GM23338 (cell line): Measurements from ENCODE around the gene HOXA1. TPM values are rescaled to one million over a fixed set of nuclear protein-coding genes. Genes with fewer than 3 reads are reported as not detected.

Experiments
- ATAC-seq: fragments of 200-7000 bp; cut with Tn5 transposase; 3 replicates; pipeline ENCODE4 v1.9.1; 2020
- DNase-seq: peaks from one replicate; pipeline ENCODE4 v3.0.0-alpha.2; 2015; ENCODE audit warnings: low spot score
- H2AFZ ChIP-seq: fragments of 200-600 bp; sonication (generic); 2 replicates; pipeline ENCODE4 v1.8.0; 2016; ENCODE audit warnings: antibody characterized with exemption, mild to moderate bottlenecking, moderate library complexity
- H3F3A ChIP-seq: fragments of 200-600 bp; sonication (generic); replicated peaks from 2 replicates; pipeline ENCODE4 v1.8.0; 2017; ENCODE audit warnings: antibody characterized with exemption, mixed run types, low read depth
- H3K27ac ChIP-seq: fragments of 200-600 bp; sonication (generic); 2 replicates; pipeline ENCODE4 v1.6.1; 2016; ENCODE audit warnings: low read depth
- H3K27me3 ChIP-seq: fragments of 200-600 bp; sonication (generic); 2 replicates; pipeline ENCODE4 v1.8.0; 2016; ENCODE audit warnings: mild to moderate bottlenecking, mixed run types, moderate library complexity; ENCODE audit not compliant: insufficient read depth
- H3K36me3 ChIP-seq: fragments of 200-600 bp; sonication (generic); 2 replicates; pipeline ENCODE4 v1.8.0; 2016; ENCODE audit warnings: mild to moderate bottlenecking; ENCODE audit not compliant: insufficient read depth
- H3K4me1 ChIP-seq: fragments of 200-600 bp; sonication (generic); 2 replicates; pipeline ENCODE4 v1.8.0; 2016; ENCODE audit warnings: mild to moderate bottlenecking, moderate library complexity; ENCODE audit not compliant: insufficient read depth
- H3K4me2 ChIP-seq: fragments of 200-600 bp; sonication (generic); 2 replicates; pipeline ENCODE4 v1.7.1; 2017; ENCODE audit warnings: mixed run types
- H3K4me3 ChIP-seq: fragments of 200-600 bp; sonication (generic); 2 replicates; pipeline ENCODE4 v1.6.1; 2016; ENCODE audit warnings: mixed run types
- H3K79me2 ChIP-seq: fragments of 200-600 bp; sonication (generic); replicated peaks from 2 replicates; pipeline ENCODE4 v1.8.0; 2017; ENCODE audit warnings: mild to moderate bottlenecking; ENCODE audit not compliant: insufficient read depth
- H3K9me2 ChIP-seq: fragments of 200-600 bp; sonication (generic); 2 replicates; pipeline ENCODE4 v1.8.0; 2017; ENCODE audit not compliant: insufficient read depth
- H4K20me1 ChIP-seq: fragments of 200-600 bp; sonication (generic); replicated peaks from 2 replicates; pipeline ENCODE4 v1.8.0; 2017; ENCODE audit warnings: mild to moderate bottlenecking; ENCODE audit not compliant: insufficient read depth
- H3K27ac Mint-ChIP-seq: 2 replicates; pipeline ENCODE4 v1.8.0; 2020; ENCODE audit warnings: inconsistent platforms, mild to moderate bottlenecking, moderate library complexity, mixed read lengths
- H3K27me3 Mint-ChIP-seq: 3 replicates; pipeline ENCODE4 v1.8.0; 2022; ENCODE audit warnings: low read depth, mild to moderate bottlenecking, moderate library complexity, mixed read lengths, inconsistent platforms; ENCODE audit not compliant: insufficient read depth, poor library complexity
- H3K36me3 Mint-ChIP-seq: 3 replicates; pipeline ENCODE4 v1.8.0; 2021; ENCODE audit warnings: low read depth, mild to moderate bottlenecking, inconsistent platforms, moderate library complexity, mixed read lengths
- H3K4me1 Mint-ChIP-seq: 3 replicates; pipeline ENCODE4 v1.8.0; 2020; ENCODE audit warnings: mild to moderate bottlenecking, inconsistent platforms, mixed read lengths
- H3K4me3 Mint-ChIP-seq: 3 replicates; pipeline ENCODE4 v1.8.0; 2021; ENCODE audit warnings: moderate library complexity, mild to moderate bottlenecking, inconsistent platforms, mixed read lengths
- H3K9me3 Mint-ChIP-seq: 3 replicates; pipeline ENCODE4 v1.8.0; 2020; ENCODE audit warnings: moderate library complexity, mild to moderate bottlenecking, inconsistent platforms, mixed read lengths
- ETS1 ChIP-seq: IDR thresholded peaks from 2 replicates; pipeline ENCODE4 v1.6.1; 2016; ENCODE audit warnings: antibody characterized with exemption
- EZH2 ChIP-seq: fragments of 200-600 bp; sonication (generic); IDR thresholded peaks from one replicate; pipeline ENCODE4 v1.8.0; 2017; ENCODE audit warnings: antibody characterized with exemption, mild to moderate bottlenecking, low read depth; ENCODE audit not compliant: unreplicated experiment
- EZH2phosphoT487 ChIP-seq: fragments of 200-600 bp; sonication (generic); IDR thresholded peaks from one replicate; pipeline ENCODE4 v1.8.1; 2018; ENCODE audit warnings: antibody characterized with exemption; ENCODE audit not compliant: unreplicated experiment
- POLR2AphosphoS5 ChIP-seq: IDR thresholded peaks from 2 replicates; pipeline ENCODE4 v1.6.1; 2016; ENCODE audit warnings: antibody characterized with exemption, low read depth
- ZNF114 ChIP-seq: fragments of 250-450 bp; sonication (Bioruptor Pico); IDR thresholded peaks from 2 replicates; pipeline ENCODE4 v1.5.0; 2020; ENCODE audit warnings: mild to moderate bottlenecking, moderate library complexity
- ZNF331 ChIP-seq: fragments of 250-450 bp; sonication (Bioruptor Pico); IDR thresholded peaks from 2 replicates; pipeline ENCODE4 v1.5.0; 2020; ENCODE audit warnings: low read depth, mild to moderate bottlenecking, moderate library complexity
- polyA plus RNA-seq: library from polyadenylated mRNA; unstranded; fragments of >200 nt; fragmentation: Nextera tagmentation; extraction: Ambion mirVana; gene quantifications from 2 replicates; pipeline ENCODE4 v1.2.1, GENCODE V29; 2016
- total RNA-seq: library from RNA; depleted of rRNA; stranded (reverse); fragments of >200 nt; shearing (Covaris generic); gene quantifications from 2 replicates; pipeline ENCODE4 v1.2.3, GENCODE V29; 2014

Gene HOXA1
- total and polyA plus RNA-seq, 2 experiments from 2014 or later = not detected

- H3K79me2 ChIP-seq = no peaks in the 10 kb centered on the region
- peaks cover 14% of the 10 kb centered on the region; the same call in 1 of the 2 replicates for H3K4me1 ChIP-seq
- Mint-ChIP-seq H3K36me3 (no peaks in the 10 kb centered on the region), H3K27me3 (peaks cover 100% of the 10 kb centered on the region), H3K4me3 (no peak overlapping the region; the same call in 2 of the 3 replicates), H3K4me1 (peaks cover 16% of the 10 kb centered on the region), H3K9me3 (peaks cover 6% of the 10 kb centered on the region; the same call in 1 of the 3 replicates), H3K27ac (no peak overlapping the region)
- no peaks in the 10 kb centered on the region for H3K36me3 ChIP-seq
- H3K4me2 ChIP-seq = no peak overlapping the region
- no peak overlapping the region for H3K27ac ChIP-seq
- peaks cover 62% of the 10 kb centered on the region for H3F3A ChIP-seq
- DNase-seq (no peak), ATAC-seq (no peak)
- peak; percentile 90 for TF ChIP-seq EZH2
- TF ChIP-seq EZH2phosphoT487 = peak; percentile 94
- no peak for TF ChIP-seq ZNF114 (CRISPR knock-in tag)
- peaks cover 100% of the 10 kb centered on the region for H3K27me3 ChIP-seq
- H3K4me3 ChIP-seq = no peak overlapping the region
- peaks cover 71% of the 10 kb centered on the region for H4K20me1 ChIP-seq
- no peaks in the 10 kb centered on the region for H3K9me2 ChIP-seq
- no peak overlapping the region for H2AFZ ChIP-seq
Observed at GRCh38 chr7:27124096-27124901, 28.5 kb upstream of the HOXA1 start.

- TF ChIP-seq ZNF331 (CRISPR knock-in tag) (no peak), EZH2 (peak; percentile 62)
- no peak overlapping the region for H3K27ac Mint-ChIP-seq
- Histone ChIP-seq H3K27ac (no peak overlapping the region), H3F3A (peaks cover 62% of the 10 kb centered on the region), H3K9me2 (no peaks in the 10 kb centered on the region), H4K20me1 (peaks cover 73% of the 10 kb centered on the region), H2AFZ (no peak overlapping the region), H3K36me3 (no peaks in the 10 kb centered on the region), H3K4me1 (peaks cover 14% of the 10 kb centered on the region; the same call in 1 of the 2 replicates), H3K27me3 (peaks cover 100% of the 10 kb centered on the region), H3K4me2 (no peak overlapping the region), H3K4me3 (no peak overlapping the region), H3K79me2 (no peaks in the 10 kb centered on the region)
- peaks cover 6% of the 10 kb centered on the region; the same call in 1 of the 3 replicates for H3K9me3 Mint-ChIP-seq
- no peaks in the 10 kb centered on the region for H3K36me3 Mint-ChIP-seq
- DNase-seq (peak; percentile 31), ATAC-seq (peak; percentile 53)
- peaks cover 100% of the 10 kb centered on the region for H3K27me3 Mint-ChIP-seq
- no peak overlapping the region for H3K4me3 Mint-ChIP-seq
- H3K4me1 Mint-ChIP-seq = peaks cover 16% of the 10 kb centered on the region
Observed at GRCh38 chr7:27123477-27124053, 27.8 kb upstream of the HOXA1 start.

GRCh38 chr7:27123007-27123476 is 27.2 kb upstream of the HOXA1 start:
- H3K4me3 Mint-ChIP-seq = no peak overlapping the region
- DNase-seq (peak; percentile 54), ATAC-seq (peak; percentile 66)
- Histone ChIP-seq H2AFZ (no peak overlapping the region), H3K4me2 (peak overlapping the region; percentile 42; the same call in 1 of the 2 replicates), H3K27ac (no peak overlapping the region), H3K79me2 (no peaks in the 10 kb centered on the region), H3K36me3 (no peaks in the 10 kb centered on the region), H3K4me1 (peaks cover 20% of the 10 kb centered on the region), H4K20me1 (peaks cover 71% of the 10 kb centered on the region), H3K4me3 (no peak overlapping the region), H3K27me3 (peaks cover 100% of the 10 kb centered on the region), H3K9me2 (no peaks in the 10 kb centered on the region), H3F3A (peaks cover 62% of the 10 kb centered on the region)
- peaks cover 6% of the 10 kb centered on the region; the same call in 1 of the 3 replicates for H3K9me3 Mint-ChIP-seq
- TF ChIP-seq EZH2phosphoT487 (peak; percentile 80), EZH2 (peak; percentile 99), POLR2AphosphoS5 (no peak), ETS1 (no peak)
- no peak overlapping the region for H3K27ac Mint-ChIP-seq
- peaks cover 16% of the 10 kb centered on the region for H3K4me1 Mint-ChIP-seq
- H3K27me3 Mint-ChIP-seq = peaks cover 100% of the 10 kb centered on the region
- no peaks in the 10 kb centered on the region for H3K36me3 Mint-ChIP-seq
